ENCODE results near the gene TEKTIP1. TPM values are rescaled to one million over a fixed set of nuclear protein-coding genes. Genes with fewer than 3 reads are reported as not detected.
A peak's percentile ranks its signal among the peaks of the same experiment; 100 is the strongest.

Gene TEKTIP1
- total RNA-seq, 4 donors from 2014 or later = 5.5 TPM; not detected in 3

DNA sequence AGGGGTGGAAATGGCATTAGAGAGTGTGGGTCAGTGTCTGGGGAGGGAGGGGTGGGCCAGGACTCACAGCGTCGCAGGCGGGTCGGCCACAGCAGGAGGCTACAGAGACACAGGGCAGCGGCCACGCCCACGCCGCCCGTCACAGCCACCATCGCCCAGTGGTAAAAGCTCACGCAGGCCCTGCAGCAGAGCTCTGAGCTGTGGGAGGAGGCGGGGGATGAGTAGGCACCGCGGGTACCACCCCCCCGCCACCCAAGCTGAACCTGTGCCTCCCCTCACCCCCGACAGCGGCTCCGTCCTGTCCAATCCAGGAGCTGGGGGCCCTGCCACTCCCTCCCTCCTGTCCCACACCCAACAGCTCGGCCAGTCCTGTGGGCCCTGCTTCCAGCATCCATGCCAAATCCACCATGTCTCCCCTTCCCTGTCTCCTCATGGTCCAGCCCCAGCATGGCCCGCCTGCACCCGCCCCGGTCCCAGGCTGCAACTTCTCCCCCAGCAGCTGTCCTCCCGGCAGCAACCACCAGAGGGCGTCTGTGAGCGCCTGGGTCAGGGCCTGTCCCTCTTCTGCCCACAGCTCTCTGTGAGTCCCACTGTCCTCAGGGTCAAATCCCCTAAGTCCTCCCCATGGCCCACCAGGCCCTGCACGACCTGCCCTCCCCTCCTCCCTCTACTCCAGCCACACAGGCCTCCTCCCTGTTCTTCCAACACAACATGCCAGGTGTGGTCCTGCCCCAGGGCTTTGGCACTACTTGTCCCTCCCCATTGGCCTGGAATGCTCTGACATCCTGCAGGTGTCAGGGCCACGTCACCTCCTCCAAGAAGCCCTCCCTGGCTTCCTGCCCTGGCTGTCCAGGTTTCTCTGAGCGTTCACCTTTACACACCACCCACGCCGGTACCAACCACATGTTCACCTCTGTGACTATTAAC lies 6.0 kb downstream of the TEKTIP1 start:
- intact Hi-C loops (cut with DNase I; ENCODE audit: low total_unique reads) = no loop called here
- H3K27ac ChIP-seq = no peak overlapping the region
- no peaks in the 10 kb centered on the region for H3K27me3 ChIP-seq
- peak; percentile 61 to 69 for DNase-seq
- no peaks in the 10 kb centered on the region for H3K9me3 ChIP-seq
- H3K36me3 ChIP-seq = no peaks in the 10 kb centered on the region
- H3K4me3 ChIP-seq = no peak overlapping the region
- TF ChIP-seq, protein P1, sequence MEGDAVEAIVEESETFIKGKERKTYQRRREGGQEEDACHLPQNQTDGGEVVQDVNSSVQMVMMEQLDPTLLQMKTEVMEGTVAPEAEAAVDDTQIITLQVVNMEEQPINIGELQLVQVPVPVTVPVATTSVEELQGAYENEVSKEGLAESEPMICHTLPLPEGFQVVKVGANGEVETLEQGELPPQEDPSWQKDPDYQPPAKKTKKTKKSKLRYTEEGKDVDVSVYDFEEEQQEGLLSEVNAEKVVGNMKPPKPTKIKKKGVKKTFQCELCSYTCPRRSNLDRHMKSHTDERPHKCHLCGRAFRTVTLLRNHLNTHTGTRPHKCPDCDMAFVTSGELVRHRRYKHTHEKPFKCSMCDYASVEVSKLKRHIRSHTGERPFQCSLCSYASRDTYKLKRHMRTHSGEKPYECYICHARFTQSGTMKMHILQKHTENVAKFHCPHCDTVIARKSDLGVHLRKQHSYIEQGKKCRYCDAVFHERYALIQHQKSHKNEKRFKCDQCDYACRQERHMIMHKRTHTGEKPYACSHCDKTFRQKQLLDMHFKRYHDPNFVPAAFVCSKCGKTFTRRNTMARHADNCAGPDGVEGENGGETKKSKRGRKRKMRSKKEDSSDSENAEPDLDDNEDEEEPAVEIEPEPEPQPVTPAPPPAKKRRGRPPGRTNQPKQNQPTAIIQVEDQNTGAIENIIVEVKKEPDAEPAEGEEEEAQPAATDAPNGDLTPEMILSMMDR (IDR thresholded peaks at IDR 0.05) = peak; percentile 68 to 90 (median 85)
- TF ChIP-seq POLR2A (IDR thresholded peaks at IDR 0.05) = no peak
- no peaks in the 10 kb centered on the region for H3K4me1 ChIP-seq

DNA sequence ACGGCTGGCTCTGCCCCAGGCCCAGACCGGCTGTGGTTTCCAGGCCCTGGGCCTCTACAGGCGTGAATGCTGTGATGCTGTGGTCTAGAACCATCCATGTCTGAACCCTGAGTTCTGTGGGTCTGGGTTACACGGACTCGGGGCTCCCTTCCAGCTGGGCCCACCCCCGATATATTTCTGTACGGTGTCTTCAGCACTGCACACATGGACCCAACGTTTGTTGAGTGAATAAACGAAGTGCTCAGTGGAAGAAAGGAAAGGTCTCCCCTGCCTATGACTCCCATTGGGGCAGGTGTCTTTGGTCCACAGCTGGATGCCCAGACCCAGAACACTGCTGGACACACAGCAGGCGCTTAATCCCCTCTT lies 6.7 kb downstream of the TEKTIP1 start:
- Histone ChIP-seq H3K9me3 (no peaks in the 10 kb centered on the region), H3K27ac (no peak overlapping the region), H3K27me3 (no peaks in the 10 kb centered on the region), H3K4me1 (no peaks in the 10 kb centered on the region), H3K36me3 (no peaks in the 10 kb centered on the region), H3K4me3 (no peak overlapping the region)
- no peak for TF ChIP-seq POLR2A (IDR thresholded peaks at IDR 0.05)
- TF ChIP-seq, protein P1 (IDR thresholded peaks at IDR 0.05) = no peak
- no peak for DNase-seq
- intact Hi-C loops (cut with DNase I; ENCODE audit: low total_unique reads) = no loop called here

DNA sequence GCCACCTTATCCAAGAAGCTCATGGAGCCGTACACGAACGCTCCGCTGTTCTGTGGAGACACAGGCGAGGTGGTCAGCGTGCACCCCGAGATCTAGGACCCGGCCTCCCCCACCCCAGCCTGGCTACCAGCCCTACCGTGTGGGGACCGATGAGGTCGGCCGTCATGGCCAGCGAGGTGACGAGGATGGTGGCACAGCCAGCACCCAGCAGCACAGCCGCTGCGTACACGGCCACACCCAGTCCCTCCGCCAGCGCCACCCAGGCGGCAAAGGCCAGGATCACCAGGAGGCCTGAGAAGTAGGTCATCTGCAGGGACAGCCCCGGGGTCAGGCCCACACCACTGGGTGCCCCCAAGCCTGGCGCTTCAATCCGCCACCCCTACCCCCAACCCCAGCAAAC lies 7.1 kb downstream of the TEKTIP1 start:
- Histone ChIP-seq H3K27me3 (no peaks in the 10 kb centered on the region), H3K9me3 (no peaks in the 10 kb centered on the region), H3K4me3 (no peak overlapping the region), H3K36me3 (no peaks in the 10 kb centered on the region), H3K27ac (no peak overlapping the region), H3K4me1 (no peaks in the 10 kb centered on the region)
- DNase-seq = no peak
- intact Hi-C loops (cut with DNase I; ENCODE audit: low total_unique reads) = no loop called here
- no peak for TF ChIP-seq POLR2A (IDR thresholded peaks at IDR 0.05)
- TF ChIP-seq, protein P1 (IDR thresholded peaks at IDR 0.05) = no peak

- Histone ChIP-seq H3K27me3 (no peaks in the 10 kb centered on the region), H3K4me1 (no peaks in the 10 kb centered on the region), H3K9me3 (no peaks in the 10 kb centered on the region), H3K36me3 (no peaks in the 10 kb centered on the region), H3K27ac (no peak overlapping the region), H3K4me3 (no peak overlapping the region)
- DNase-seq = no peak
- intact Hi-C loops (cut with DNase I; ENCODE audit: low total_unique reads) = no loop called here
- TF ChIP-seq, protein P1 (IDR thresholded peaks at IDR 0.05) = no peak
- TF ChIP-seq POLR2A (IDR thresholded peaks at IDR 0.05) = no peak
Measured at GRCh38 chr19:3547301-3547731, 8.3 kb downstream of the TEKTIP1 start.

GRCh38 chr19:3547767-3548282 lies 8.9 kb downstream of the TEKTIP1 start:
- DNase-seq = no peak
- no peak overlapping the region for H3K27ac ChIP-seq
- intact Hi-C loops (cut with DNase I; ENCODE audit: low total_unique reads) = no loop called here

More at GRCh38 chr19:3547767-3548282, 8.9 kb downstream of the TEKTIP1 start:
- Histone ChIP-seq H3K27me3 (no peaks in the 10 kb centered on the region), H3K9me3 (no peaks in the 10 kb centered on the region), H3K4me1 (no peaks in the 10 kb centered on the region), H3K36me3 (no peaks in the 10 kb centered on the region), H3K4me3 (no peak overlapping the region)
- TF ChIP-seq POLR2A (IDR thresholded peaks at IDR 0.05) = no peak

Measured in uterus (tissue), 4 donors.